GM12874 (cell line): ENCODE results near the gene CARD11.

Experiments
- TF ChIP-seq, protein P1 (sequence below): IDR thresholded peaks from 2 replicates; pipeline ENCODE4 v1.5.1; 2011; ENCODE audit warnings: low read depth, mild to moderate bottlenecking, control low read depth, low read length, moderate library complexity; ENCODE audit not compliant: insufficient read depth

The CARD11 gene

DNA sequence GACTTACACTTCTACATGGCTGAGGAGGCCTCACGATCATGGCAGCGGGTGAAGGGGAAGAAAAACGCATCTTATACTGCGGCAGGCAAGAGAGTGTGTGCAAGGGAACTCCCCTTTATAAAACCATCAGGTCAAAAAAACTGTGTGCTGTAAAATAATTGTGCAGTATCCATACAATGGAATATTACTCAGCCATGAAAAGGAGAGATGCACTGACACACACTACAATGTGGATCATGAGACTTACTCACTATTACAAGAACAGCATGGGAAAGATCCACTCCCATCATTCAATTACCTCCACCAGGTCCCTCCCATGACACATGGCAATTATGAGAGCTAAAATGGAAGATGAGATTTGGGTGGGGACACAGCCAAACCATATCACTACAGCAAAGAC, 27.2 kb upstream of the CARD11 start:
- TF ChIP-seq, protein P1, sequence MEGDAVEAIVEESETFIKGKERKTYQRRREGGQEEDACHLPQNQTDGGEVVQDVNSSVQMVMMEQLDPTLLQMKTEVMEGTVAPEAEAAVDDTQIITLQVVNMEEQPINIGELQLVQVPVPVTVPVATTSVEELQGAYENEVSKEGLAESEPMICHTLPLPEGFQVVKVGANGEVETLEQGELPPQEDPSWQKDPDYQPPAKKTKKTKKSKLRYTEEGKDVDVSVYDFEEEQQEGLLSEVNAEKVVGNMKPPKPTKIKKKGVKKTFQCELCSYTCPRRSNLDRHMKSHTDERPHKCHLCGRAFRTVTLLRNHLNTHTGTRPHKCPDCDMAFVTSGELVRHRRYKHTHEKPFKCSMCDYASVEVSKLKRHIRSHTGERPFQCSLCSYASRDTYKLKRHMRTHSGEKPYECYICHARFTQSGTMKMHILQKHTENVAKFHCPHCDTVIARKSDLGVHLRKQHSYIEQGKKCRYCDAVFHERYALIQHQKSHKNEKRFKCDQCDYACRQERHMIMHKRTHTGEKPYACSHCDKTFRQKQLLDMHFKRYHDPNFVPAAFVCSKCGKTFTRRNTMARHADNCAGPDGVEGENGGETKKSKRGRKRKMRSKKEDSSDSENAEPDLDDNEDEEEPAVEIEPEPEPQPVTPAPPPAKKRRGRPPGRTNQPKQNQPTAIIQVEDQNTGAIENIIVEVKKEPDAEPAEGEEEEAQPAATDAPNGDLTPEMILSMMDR = no peak

- TF ChIP-seq, protein P1 = no peak
These were observed 26.2 kb upstream of the CARD11 start for GRCh38 chr7:3069771-3070449.

- TF ChIP-seq, protein P1 = no peak
These were observed 24.9 kb upstream of the CARD11 start for GRCh38 chr7:3068530-3068929.

- TF ChIP-seq, protein P1 = no peak
These were observed 24.1 kb upstream of the CARD11 start for GRCh38 chr7:3067606-3068380.

GRCh38 chr7:3067193-3067592, 23.5 kb upstream of the CARD11 start:
- TF ChIP-seq, protein P1 = no peak

DNA sequence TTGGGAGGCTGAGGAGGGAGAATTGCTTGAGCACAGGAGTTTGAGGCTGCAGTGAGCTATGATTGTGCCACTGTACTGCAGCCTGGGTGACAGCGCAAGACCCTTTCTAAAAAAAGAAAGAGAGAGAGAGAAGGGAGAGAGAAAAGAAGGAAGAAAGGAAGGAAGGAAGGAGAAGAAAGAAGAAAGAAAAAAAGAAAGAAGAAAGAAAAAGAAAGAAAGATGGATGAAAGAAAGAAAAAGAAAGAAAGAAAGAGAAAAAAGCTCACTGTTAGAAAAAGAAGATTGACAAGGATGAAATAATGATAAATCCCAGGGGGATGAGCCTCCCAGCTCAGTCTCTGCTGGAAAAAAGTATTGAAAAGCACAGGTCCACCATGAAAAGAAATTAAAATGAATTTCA, 22.8 kb upstream of the CARD11 start:
- TF ChIP-seq, protein P1 = no peak

DNA sequence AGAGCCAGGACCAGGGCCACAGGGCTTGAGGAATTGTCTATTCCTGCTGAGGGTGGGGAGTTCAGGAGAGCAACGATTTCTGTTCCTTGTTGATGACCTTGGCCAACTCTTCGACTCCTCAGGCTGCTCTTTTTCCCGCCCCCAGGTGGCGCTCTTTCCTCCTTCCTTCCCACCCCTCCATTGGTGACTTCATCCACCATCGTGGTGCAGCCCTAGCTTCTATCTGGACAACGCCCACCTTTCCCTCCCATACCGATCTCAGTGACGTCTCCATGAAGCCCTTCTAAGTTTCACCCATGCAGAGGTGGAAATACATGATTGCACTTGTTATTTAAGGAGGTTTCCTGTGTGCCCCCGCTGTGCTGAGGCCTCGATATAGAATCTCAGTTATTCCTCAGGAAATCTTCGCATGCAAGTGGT, 22.1 kb upstream of the CARD11 start:
- TF ChIP-seq, protein P1 = peak; percentile 86
